Measurements from ENCODE around the gene EFHD2.
A peak's percentile ranks its signal among the peaks of the same experiment; 100 is the strongest.
"Not testable (repeated sequence)": the region's sequence is repeated elsewhere in the genome, so short reads cannot be mapped to it uniquely, and the experiment has no call there.

The EFHD2 gene

GRCh38 chr1:15412175-15412800 lies 2.6 kb downstream of the EFHD2 start:
- no peak for DNase-seq (ENCODE audit: low read depth)

GRCh38 chr1:15412843-15413242 lies 3.2 kb downstream of the EFHD2 start:
- DNase-seq (ENCODE audit: low read depth): no peak

- no peak for DNase-seq (ENCODE audit: low read depth)
Observed at GRCh38 chr1:15413563-15414444, 4.1 kb downstream of the EFHD2 start.

- no peak for DNase-seq (ENCODE audit: low read depth)
Observed at GRCh38 chr1:15414445-15414983, 4.8 kb downstream of the EFHD2 start.

DNA sequence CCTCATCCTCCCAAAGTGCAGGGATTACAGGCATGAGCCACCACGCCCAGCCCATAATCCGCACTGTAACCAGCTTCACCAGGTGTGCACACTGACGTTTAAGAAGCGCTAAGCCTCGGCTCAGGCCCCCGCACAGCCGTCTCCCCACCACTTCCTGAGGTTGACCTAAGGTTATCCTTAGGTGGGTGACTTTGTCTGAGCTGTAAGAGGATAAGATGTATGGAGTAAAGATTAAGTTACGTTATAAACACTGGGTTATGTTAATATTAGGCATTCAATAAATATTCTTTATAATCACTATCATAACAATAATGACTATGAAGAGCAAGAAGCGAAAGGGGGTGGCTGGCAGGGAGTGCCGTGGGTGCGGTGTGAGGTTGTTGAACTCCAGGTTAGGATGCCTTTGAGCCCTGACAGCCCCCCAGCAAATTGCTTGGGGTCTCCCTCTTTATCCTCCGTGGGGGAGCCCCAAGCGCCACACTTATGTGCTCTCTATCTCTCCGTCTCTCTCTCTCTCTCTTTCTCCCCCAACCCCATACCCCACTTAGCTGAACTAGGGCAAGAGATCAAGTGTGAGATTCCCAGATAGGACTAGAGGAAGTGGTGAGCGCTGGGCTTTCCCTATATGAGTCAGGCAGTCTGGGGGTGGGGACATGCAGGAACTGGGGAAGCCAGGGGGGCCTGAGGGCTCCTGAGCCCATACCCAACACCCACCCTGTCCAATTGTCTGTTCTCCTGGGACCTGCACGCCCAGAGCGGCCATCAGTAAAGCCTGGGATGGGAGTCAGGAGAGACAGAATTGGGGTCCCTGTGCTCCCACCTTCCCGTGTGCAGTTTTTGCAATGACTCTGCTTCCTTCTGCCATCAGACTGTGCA lies 7.6 kb downstream of the EFHD2 start:
- no peak for DNase-seq (ENCODE audit: low read depth)

GRCh38 chr1:15418806-15419515 lies 9.3 kb downstream of the EFHD2 start:
- DNase-seq (ENCODE audit: low read depth): no peak

DNA sequence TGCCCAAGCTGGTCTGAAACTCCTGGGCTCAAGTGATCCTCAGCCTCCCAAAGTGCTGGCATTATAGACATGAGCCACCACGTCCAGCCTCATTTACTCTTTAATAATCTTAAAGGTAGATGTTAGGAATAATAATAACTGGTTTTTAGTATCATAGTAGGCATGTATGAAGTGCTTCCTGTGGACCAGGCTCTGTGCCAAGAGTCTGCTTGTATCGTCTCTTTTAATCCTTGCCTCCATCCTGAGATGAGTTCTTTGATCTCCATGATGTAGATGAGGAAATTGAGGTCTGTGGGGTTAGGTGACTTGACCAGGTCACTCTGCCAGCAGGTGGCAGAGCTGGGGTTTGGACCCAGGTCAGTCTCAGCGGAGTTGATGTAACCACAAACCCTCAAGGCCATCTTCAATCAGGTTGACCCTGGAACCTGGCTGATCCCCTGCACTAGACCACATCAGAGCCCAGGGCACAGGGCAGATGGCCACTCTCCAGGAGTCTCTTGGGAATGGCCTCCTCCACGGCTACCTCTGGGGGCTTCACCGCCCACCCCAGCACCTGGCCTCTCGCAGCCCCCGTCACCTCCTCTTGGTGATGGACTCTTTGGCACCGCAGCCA lies 11.3 kb downstream of the EFHD2 start:
- no peak for DNase-seq (ENCODE audit: low read depth)

GRCh38 chr1:15422871-15423270 lies 13.2 kb downstream of the EFHD2 start:
- no peak for DNase-seq (ENCODE audit: low read depth)

- no peak for DNase-seq (ENCODE audit: low read depth)
Observed at GRCh38 chr1:15423355-15424077, 13.8 kb downstream of the EFHD2 start.

GRCh38 chr1:15424146-15424667 lies 14.5 kb downstream of the EFHD2 start:
- DNase-seq (ENCODE audit: low read depth): no peak

GRCh38 chr1:15424981-15425380 lies 15.3 kb downstream of the EFHD2 start:
- DNase-seq (ENCODE audit: low read depth): no peak

- no peak for DNase-seq (ENCODE audit: low read depth)
Observed at GRCh38 chr1:15425521-15425920, 15.8 kb downstream of the EFHD2 start.

GRCh38 chr1:15425958-15426357 lies 16.3 kb downstream of the EFHD2 start:
- DNase-seq (ENCODE audit: low read depth): no peak

- DNase-seq (ENCODE audit: low read depth): peak; percentile 15
Observed at GRCh38 chr1:15426492-15427279, 17.0 kb downstream of the EFHD2 start.

DNA sequence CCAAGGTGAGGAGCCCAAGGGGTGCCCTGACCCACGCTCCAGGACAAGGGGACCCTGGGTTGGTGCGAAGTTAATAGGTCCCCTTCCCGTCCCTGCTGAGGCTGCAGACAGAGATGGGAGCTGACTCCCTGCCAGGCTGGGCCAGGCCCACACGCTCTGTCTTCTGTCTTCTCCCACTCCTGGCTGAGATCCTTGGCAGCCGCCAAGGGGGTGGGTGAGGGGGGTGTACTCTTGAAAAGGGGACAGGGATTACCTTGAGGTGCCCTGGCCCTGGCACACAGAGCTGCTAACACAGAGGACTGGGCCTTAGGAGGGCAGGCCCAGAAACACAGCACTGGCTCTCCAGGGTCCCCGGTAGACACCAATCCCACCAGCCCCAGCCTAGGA lies 17.6 kb downstream of the EFHD2 start:
- no peak for DNase-seq (ENCODE audit: low read depth)

- not testable (repeated sequence) for DNase-seq (ENCODE audit: low read depth)
Observed at GRCh38 chr1:15428252-15428651, 18.6 kb downstream of the EFHD2 start.

- no peak for DNase-seq (ENCODE audit: low read depth)
Observed at GRCh38 chr1:15428815-15429435, 19.2 kb downstream of the EFHD2 start.

GRCh38 chr1:15429701-15430149 lies 20.0 kb downstream of the EFHD2 start:
- peak; percentile 55 for DNase-seq (ENCODE audit: low read depth)
